ENCODE results near the gene RARA. TPM values are rescaled to one million over a fixed set of nuclear protein-coding genes. Genes with fewer than 3 reads are reported as not detected.

RARA gene
- total RNA-seq (2021; fragmentation: NEBNext Ultra II Directional; extraction: Animal tissue kit (Norgen Biotek cat#: 25700)): 10 to 100 TPM; 27.1 to 32.2 (median 28.8) TPM
- long read RNA-seq, transcript RARA-204 (9 exons, 2,024 nt): major isoform, 8 of 16 reads
- long read RNA-seq, partial matches to known transcripts: 2 of 16 reads
- long read RNA-seq, other reads (novel, unspliced or antisense): 2 of 16 reads

DNA sequence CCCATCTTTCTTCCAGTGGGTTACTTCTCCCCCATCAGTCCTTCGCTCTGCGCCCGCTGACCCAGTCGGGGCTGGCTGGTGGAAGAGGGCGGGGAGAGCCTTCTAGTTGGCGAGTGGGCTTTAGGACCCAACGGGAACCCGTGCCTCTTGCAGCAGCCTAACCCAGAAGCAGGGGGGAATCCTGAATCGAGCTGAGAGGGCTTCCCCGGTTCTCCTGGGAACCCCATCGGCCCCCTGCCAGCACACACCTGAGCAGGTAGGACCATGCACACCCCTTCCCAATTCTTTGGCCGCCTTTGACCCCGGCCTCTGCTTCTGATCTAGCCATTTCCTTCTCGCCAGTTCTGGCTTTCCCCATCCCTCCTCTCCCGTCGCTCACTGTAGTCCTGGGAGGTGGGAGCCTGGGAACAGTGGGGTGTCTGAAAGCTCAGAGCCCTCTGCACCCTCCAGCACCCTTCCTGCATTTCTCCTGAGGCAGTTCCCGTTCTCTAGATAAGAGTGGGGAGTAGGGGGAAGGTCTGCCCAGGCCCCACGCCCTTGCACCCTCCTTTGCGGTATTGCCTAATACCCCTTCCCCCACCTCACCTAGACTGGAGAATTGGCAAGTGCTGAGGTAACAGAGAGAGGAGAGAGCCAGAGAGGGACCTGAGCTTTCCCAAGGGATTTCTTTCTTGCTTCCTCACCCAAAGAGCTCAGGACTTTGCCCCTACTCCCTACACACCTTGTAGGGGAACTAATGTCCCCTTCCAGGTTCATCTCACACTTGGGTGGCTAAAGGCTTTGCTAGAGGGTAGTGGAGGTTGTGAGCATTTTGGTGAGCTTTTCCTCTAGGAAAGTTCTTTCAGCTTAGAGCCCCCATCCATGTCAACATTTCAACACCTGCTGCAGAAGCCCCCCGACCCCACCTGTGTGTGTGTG lies at the start of gene RARA:
RARA (plus strand) TSS at position 150 of the 918 bp plus-strand sequence. CDS start 22,039 bp downstream, outside the sequence.
- H3K27me3 Mint-ChIP-seq (ENCODE audit: insufficient read depth): peaks cover under 1% of the 10 kb centered on the region
- H3K9me3 Mint-ChIP-seq: no peaks in the 10 kb centered on the region
- H3K36me3 Mint-ChIP-seq (ENCODE audit: low read depth): no peaks in the 10 kb centered on the region
- H3K4me3 Mint-ChIP-seq: no peak within 1 kb of the TSS; the same call in 1 of the 2 replicates
- H3K4me1 Mint-ChIP-seq (ENCODE audit: low read depth): peaks cover 12% of the 10 kb centered on the region
- no peak for DNase-seq
- no peak within 1 kb of the TSS for H3K27ac Mint-ChIP-seq
- TF ChIP-seq, protein P1, sequence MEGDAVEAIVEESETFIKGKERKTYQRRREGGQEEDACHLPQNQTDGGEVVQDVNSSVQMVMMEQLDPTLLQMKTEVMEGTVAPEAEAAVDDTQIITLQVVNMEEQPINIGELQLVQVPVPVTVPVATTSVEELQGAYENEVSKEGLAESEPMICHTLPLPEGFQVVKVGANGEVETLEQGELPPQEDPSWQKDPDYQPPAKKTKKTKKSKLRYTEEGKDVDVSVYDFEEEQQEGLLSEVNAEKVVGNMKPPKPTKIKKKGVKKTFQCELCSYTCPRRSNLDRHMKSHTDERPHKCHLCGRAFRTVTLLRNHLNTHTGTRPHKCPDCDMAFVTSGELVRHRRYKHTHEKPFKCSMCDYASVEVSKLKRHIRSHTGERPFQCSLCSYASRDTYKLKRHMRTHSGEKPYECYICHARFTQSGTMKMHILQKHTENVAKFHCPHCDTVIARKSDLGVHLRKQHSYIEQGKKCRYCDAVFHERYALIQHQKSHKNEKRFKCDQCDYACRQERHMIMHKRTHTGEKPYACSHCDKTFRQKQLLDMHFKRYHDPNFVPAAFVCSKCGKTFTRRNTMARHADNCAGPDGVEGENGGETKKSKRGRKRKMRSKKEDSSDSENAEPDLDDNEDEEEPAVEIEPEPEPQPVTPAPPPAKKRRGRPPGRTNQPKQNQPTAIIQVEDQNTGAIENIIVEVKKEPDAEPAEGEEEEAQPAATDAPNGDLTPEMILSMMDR (IDR thresholded peaks at IDR 0.05): no peak

DNA sequence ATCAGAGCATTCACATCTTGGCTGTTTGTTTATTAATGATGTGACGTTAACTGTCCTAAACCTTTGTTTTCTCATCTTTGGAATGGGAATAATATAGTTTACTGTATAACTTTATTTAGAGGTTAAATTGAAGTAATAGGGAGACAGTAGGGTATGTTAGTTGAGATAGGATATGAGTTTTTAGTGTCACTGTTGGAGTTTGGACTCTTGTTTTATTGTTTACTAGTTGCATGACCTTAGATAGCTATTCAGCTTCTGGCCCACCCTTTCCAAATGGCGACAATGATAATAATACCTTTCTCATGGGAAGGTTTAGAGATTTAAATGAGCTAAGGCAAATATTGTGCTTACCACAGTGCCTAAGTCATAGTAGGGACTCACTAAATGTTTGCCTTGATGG lies 49.5 kb upstream of the RARA start:
- no peak overlapping the region for H3K27ac Mint-ChIP-seq
- no peak overlapping the region for H3K4me3 Mint-ChIP-seq
- TF ChIP-seq, protein P1 (IDR thresholded peaks at IDR 0.05): no peak
- H3K9me3 Mint-ChIP-seq: no peaks in the 10 kb centered on the region
- no peaks in the 10 kb centered on the region; the same call in 1 of the 2 replicates for H3K27me3 Mint-ChIP-seq (ENCODE audit: insufficient read depth)
- H3K4me1 Mint-ChIP-seq (ENCODE audit: low read depth): peaks cover 1% of the 10 kb centered on the region; the same call in 1 of the 2 replicates
- no peak for DNase-seq
- peaks cover 21% of the 10 kb centered on the region for H3K36me3 Mint-ChIP-seq (ENCODE audit: low read depth)

DNA sequence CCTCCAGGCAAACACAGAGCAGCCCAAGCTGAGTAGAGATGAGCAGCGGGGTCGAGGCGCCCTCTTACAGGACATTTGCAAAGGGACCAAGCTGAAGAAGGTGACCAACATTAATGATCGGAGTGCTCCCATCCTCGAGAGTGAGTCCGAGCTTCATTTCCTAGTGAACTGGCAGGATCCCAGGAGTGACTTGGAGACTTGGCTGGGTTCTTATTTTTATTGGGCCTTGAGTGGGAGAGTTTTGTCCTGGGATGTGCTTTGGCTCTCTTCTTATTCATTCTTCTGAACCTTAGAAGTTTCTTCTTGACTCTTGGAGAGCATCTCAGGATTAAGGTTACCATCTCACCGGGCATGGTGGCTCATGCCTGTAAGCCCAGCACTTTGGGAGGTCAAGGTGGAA lies 48.5 kb upstream of the RARA start:
- no peak for DNase-seq
- Mint-ChIP-seq H3K9me3 (no peaks in the 10 kb centered on the region), H3K4me3 (no peak overlapping the region), H3K27ac (no peak overlapping the region), H3K4me1 (ENCODE audit: low read depth) (no peaks in the 10 kb centered on the region), H3K27me3 (ENCODE audit: insufficient read depth) (no peaks in the 10 kb centered on the region), H3K36me3 (ENCODE audit: low read depth) (peaks cover 21% of the 10 kb centered on the region)
- TF ChIP-seq, protein P1 (IDR thresholded peaks at IDR 0.05): no peak

DNA sequence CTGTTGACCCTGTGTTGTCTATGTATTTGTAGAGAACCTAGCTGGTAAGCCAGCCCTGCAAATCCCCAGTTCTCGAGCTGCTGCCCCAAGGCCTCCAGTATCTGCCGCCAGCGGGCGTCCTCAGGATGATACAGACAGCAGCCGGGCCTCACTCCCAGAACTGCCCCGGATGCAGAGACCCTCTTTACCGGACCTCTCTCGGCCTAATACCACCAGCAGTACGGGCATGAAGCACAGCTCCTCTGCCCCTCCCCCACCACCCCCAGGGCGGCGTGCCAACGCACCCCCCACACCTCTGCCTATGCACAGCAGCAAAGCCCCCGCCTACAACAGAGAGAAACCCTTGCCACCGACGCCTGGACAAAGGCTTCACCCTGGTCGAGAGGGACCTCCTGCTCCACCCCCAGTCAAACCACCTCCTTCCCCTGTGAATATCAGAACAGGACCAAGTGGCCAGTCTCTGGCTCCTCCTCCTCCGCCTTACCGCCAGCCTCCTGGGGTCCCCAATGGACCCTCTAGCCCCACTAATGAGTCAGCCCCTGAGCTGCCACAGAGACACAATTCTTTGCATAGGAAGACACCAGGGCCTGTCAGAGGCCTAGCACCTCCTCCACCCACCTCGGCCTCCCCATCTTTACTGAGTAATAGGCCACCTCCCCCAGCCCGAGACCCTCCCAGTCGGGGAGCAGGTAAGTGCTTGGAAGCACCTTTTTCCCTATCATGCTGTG lies 44.4 kb upstream of the RARA start:
- H3K4me1 Mint-ChIP-seq (ENCODE audit: low read depth): no peaks in the 10 kb centered on the region
- TF ChIP-seq, protein P1 (IDR thresholded peaks at IDR 0.05): no peak
- H3K36me3 Mint-ChIP-seq (ENCODE audit: low read depth): peaks cover 16% of the 10 kb centered on the region
- H3K4me3 Mint-ChIP-seq: no peak overlapping the region
- H3K27ac Mint-ChIP-seq: no peak overlapping the region
- H3K27me3 Mint-ChIP-seq (ENCODE audit: insufficient read depth): no peaks in the 10 kb centered on the region
- no peak for DNase-seq
- no peaks in the 10 kb centered on the region for H3K9me3 Mint-ChIP-seq

DNA sequence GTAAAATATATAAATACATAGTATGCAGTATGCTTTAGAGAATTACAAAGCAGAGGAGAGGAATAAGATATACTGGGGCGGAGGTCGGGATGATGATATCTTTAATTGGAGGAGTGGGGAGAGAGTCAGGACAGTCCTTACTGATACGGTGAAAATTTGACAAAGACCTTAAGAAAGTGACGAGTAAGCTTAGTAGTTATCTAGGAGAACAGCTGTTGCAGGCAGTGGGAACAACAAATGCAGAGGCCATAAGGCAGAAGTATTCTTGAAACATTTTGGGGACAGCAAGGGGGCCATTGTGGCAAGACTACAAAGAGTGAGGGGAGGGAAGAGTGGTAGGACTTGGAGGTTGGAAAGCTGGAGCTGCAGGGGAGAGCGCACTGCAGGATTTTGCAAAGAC lies 43.6 kb upstream of the RARA start:
- TF ChIP-seq, protein P1 (IDR thresholded peaks at IDR 0.05): no peak

More for the DNA sequence above, 43.6 kb upstream of the RARA start:
- no peak overlapping the region for H3K27ac Mint-ChIP-seq
- H3K27me3 Mint-ChIP-seq (ENCODE audit: insufficient read depth): no peaks in the 10 kb centered on the region
- H3K36me3 Mint-ChIP-seq (ENCODE audit: low read depth): peaks cover 15% of the 10 kb centered on the region
- H3K9me3 Mint-ChIP-seq: no peaks in the 10 kb centered on the region
- DNase-seq: no peak
- H3K4me3 Mint-ChIP-seq: no peak overlapping the region
- no peaks in the 10 kb centered on the region for H3K4me1 Mint-ChIP-seq (ENCODE audit: low read depth)
